LHCN-M2 (cell line): Measurements from ENCODE around the gene MAP3K5. TPM values are rescaled to one million over a fixed set of nuclear protein-coding genes. Genes with fewer than 3 reads are reported as not detected.

Experiments
- DNase-seq: peaks from one replicate; pipeline ENCODE4 v3.0.0-alpha.2; 2012; ENCODE audit warnings: low read depth
- total RNA-seq: library from RNA; depleted of rRNA; stranded (reverse); fragments of >200 nt; gene quantifications from 2 replicates; pipeline ENCODE4 v1.2.3, GENCODE V29; 2014

The MAP3K5 gene
- total RNA-seq, 1 experiment from 2014 or later, result 68.5 TPM

- peak; percentile 81 for DNase-seq
Observed at GRCh38 chr6:136582711-136583471, 209.4 kb downstream of the MAP3K5 start.

DNA sequence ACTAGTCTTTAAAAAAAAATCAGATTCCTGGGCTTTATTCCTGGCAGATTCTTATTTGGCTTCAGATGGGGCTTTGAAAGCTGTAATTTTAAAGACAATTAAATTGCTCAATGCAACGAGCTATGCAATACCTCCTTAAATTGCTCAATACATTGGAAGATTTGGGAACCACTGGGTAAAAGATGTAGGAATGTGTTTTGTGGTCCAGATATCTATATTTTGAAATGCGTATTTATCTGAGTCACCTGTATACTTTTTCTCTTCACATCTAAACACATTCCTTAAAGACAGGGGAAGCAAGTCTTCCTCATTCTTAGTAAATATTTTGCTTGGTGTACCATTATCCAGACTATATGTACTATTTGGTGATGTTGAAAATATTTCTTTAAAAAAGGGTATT is 212.5 kb downstream of the MAP3K5 start:
- DNase-seq, result no peak

GRCh38 chr6:136576821-136577220 is 215.5 kb downstream of the MAP3K5 start:
- DNase-seq, result no peak

GRCh38 chr6:136571496-136571895 is 220.8 kb downstream of the MAP3K5 start:
- DNase-seq, result no peak

- no peak for DNase-seq
Observed at GRCh38 chr6:136571065-136571464, 221.2 kb downstream of the MAP3K5 start.

GRCh38 chr6:136568129-136568528 is 224.1 kb downstream of the MAP3K5 start:
- no peak for DNase-seq

DNA sequence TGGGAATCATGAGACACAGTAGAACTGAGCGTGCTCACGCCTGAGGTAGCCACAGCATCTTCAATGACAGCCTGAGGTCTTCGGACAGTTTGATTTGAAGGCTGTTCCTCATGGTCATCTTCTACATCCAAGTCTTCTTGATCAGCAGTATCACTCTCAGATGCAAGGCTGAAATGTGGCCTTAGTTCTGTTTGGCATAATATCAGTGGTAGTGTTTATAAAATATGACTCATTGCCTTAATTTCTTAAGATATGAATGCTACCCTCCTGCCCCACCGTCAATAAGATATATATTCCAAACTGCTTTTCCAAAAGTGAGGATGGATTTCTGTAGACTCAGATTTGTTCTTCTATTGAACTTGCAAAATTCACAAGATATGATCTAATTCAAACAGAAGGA is 224.6 kb downstream of the MAP3K5 start:
- no peak for DNase-seq

- no peak for DNase-seq
Observed at GRCh38 chr6:136566851-136567250, 225.4 kb downstream of the MAP3K5 start.

DNA sequence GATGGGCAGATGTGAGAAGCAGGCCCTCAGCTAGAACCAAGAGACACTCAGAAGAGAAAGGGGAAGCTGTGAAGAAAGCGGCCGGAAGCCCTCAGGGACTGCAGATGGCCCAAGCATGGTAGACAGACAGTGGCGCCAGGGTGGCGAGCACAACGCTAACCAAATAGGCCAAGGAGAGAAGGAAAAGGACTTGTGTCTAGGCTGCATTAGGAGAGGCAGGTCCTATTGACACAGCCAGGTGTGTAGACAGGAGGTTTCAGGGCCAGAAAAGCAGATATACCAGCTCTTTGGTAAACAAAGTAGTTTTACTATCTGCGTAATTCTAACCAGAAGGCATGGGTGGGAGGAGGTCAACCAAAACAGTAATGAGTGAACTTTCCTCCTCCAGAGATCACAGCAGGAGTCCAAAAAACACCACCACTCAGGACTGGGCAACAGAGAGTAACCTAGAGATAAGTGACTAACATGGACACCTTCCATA is 226.2 kb downstream of the MAP3K5 start:
- no peak for DNase-seq

DNA sequence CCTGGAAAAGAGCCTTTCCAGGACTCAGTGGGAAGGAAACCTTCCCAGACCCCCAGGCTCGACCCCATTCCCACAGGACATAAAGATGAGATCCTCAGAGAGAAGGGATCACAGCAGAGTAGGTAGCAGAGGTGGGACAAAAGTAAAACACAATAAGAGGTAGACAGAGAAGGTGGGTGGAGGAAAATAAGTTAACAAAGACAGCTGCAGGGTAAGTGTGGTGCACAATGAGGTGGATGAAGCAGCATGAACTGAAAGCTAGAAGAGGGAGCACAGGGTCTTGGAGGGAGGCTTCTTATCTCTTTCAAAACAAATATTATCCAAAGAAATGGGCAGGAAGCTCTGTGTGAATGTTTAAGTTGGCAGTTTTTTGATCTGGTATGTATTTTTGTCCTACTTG is 228.1 kb downstream of the MAP3K5 start:
- no peak for DNase-seq

GRCh38 chr6:136563386-136564152 is 228.7 kb downstream of the MAP3K5 start:
- no peak for DNase-seq

GRCh38 chr6:136562211-136562610 is 230.1 kb downstream of the MAP3K5 start:
- no peak for DNase-seq

DNA sequence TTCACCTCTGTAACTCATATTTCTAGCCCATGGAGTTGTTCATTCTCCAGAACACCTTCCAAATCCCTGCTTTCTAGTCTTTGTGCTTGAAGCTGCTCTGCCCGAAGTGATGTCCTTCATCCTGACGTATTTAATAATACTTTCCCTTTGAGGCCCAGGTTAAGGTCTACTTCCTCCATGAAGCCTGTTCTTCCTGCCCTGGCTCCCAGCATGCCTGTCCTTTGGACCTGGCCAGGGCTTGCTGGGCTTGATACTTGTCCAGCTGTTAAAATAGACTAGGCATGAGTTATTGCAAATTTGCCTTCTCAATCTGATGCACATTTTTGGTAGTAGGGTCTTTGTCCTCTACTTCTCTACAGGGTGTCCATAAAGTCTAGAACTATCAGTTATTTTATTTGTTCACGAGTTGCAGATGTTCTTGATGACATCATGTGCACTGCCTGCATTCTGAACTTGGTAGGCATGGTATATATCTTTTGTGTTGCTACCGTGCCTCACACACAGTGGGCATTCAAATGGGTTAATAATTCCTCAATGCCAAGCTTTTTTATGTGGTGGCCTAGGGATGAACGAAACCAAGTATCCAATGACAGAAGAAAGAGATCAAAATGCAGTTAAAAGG is 239.0 kb downstream of the MAP3K5 start:
- DNase-seq, result no peak

- DNase-seq, result no peak
Observed at GRCh38 chr6:136552054-136552453, 240.2 kb downstream of the MAP3K5 start.

DNA sequence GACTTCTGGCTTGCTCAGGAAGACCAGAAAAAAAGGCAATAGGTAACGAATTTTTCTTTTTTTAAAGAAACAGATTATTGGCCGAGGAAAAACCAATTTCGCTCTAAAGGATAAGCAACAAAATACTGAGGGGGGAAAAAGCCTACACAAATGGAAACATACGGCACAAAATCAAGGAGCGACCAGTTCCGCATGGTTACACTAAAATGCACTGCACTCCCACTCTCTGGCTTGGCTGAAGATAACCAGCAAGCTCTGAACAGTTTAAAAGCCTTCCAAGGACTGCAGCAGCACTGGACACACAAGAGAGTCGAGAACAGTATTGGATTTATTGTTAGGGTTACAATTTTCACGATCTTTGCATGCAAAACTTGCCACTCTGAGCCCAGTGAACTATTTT is 241.2 kb downstream of the MAP3K5 start:
- DNase-seq, result no peak

GRCh38 chr6:136550330-136551071 is 241.8 kb downstream of the MAP3K5 start, which contains the start of gene MAP7:
TSS of gene MAP7 (minus strand) at chr6:136550422. CDS start at chr6:136550408, 14 bp downstream.
- peak; percentile 12 for DNase-seq

DNA sequence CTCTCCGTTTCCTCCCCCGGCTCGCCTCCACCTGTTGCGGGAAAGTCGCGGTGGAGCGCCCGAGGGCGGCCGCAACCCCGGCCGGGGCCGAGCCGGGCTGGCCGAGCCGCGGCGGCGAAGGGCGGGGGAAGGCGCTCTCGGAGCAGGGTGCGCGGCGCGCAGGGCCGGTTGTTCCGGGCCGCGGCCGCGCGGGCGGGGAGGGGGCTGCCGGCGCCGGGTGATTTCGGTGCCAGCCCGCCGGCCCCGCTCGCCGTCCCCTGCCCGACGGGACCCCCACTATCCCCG is 242.3 kb downstream of the MAP3K5 start:
- DNase-seq, result no peak

DNA sequence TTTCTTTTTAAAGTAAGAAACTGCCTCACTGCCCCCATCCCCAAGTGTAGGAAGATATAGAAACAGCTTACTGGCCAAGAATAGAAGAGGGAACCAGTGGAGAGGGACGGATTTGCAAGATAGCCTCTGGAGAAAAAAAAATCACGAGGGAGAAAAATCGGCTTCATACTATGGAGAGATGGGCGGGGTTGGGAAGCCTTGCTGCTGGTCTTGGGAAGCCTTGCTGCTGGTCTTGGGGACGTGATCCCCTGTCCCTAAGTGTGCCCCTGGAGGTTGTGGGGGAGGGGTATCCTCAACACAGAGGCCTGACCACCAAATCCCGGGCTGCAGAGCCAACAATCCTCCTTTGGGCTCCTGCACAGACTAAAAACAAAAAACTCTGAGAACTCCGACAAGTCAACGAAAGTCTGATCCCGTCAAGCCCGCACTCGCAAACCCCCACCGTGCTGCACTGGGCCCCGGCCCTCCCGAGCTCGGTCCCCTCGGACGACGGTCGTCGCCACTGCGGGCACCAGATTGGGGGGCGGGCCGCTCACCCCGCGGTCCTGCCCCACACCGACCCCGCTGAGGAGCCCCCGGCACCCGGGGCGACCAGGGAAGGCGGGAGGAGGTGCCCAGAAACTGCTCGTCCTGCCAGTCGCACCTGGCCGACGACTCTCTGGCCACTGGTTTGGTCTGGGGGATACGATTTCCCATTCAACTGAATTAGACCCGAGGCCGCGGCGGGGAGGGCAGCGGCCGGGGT is 242.8 kb downstream of the MAP3K5 start:
- DNase-seq, result no peak

GRCh38 chr6:136548582-136549299 is 243.5 kb downstream of the MAP3K5 start:
- DNase-seq, result no peak

GRCh38 chr6:136547871-136548270 is 244.4 kb downstream of the MAP3K5 start:
- no peak for DNase-seq
